A673 (cell line): ENCODE measurements around the gene RHBDD2.
"Not testable (repeated sequence)": the region's sequence is repeated elsewhere in the genome, so short reads cannot be mapped to it uniquely, and the experiment has no call there.

Source experiments
- CTCF ChIP-seq: fragments of 300-800, 200-600 bp; sonication (generic); conservative IDR thresholded peaks from 2 replicates; pipeline ENCODE4 v1.5.1; 2017; ENCODE audit warnings: low read depth, mild to moderate bottlenecking, antibody characterized with exemption, low read length, moderate library complexity, mixed read lengths
- EZH2 ChIP-seq: fragments of 200-600 bp; sonication (generic); IDR thresholded peaks from 2 replicates; pipeline ENCODE4 v1.6.1; 2017; ENCODE audit warnings: borderline replicate concordance, low read depth, mild to moderate bottlenecking, mixed read lengths, antibody characterized with exemption, low read length; ENCODE audit not compliant: poor library complexity, severe bottlenecking

GRCh38 chr7:75911186-75911585, 32.4 kb downstream of the RHBDD2 start:
- TF ChIP-seq EZH2, CTCF: not testable (repeated sequence)
